Lower leg skin (tissue), 4 donors: ENCODE measurements around the gene AATK. TPM values are rescaled to one million over a fixed set of nuclear protein-coding genes. Genes with fewer than 3 reads are reported as not detected.

Experiments
- DNase-seq, 2 donors: peaks; one replicate each; pipeline ENCODE4 v3.0.0-alpha.2; 2019; ENCODE audit warnings: low spot score in 2 of 2
- H3K4me3 ChIP-seq: fragments of 200-600 bp; sonication (generic); 2 replicates; pipeline ENCODE4 v1.5.1; 2017; ENCODE audit warnings: mild to moderate bottlenecking, low read depth; ENCODE audit not compliant: poor library complexity, severe bottlenecking
- POLR2A ChIP-seq, 2 donors: fragments of 450-650 bp; IDR thresholded peaks; one replicate each; pipeline ENCODE4 v1.6.1; 2016 to 2017; ENCODE audit warnings: antibody characterized with exemption in 2 of 2, mild to moderate bottlenecking in 1 of 2, moderate library complexity in 1 of 2
- WGBS, 2 donors: methylation state at CpG; one replicate each; pipeline ENCODE4 v1.1.5; 2018; 5-methylcytosine and 5-hydroxymethylcytosine counted together
- intact Hi-C: fragments of 100-400 bp; cut with DNase I; formaldehyde crosslinking; loops from one replicate; pipeline ENCODE4 v1.15.0; 2023; ENCODE audit warnings: low total_unique reads
- total RNA-seq, 4 donors: library from RNA; depleted of rRNA; stranded (reverse); fragments of >200 nt; gene quantifications; one replicate each; pipeline ENCODE4 v1.1.0, GENCODE V29; 2016
- TF ChIP-seq, protein P1 (sequence below), 3 donors: fragments of 450-650 bp; IDR thresholded peaks; one replicate each; pipeline ENCODE4 v1.5.1; 2016; ENCODE audit warnings: antibody characterized with exemption in 3 of 3, mild to moderate bottlenecking in 3 of 3, moderate library complexity in 2 of 3

Gene AATK
- total RNA-seq, 4 donors from 2014 or later: 0.81 to 3.5 (median 2.2) TPM

DNA sequence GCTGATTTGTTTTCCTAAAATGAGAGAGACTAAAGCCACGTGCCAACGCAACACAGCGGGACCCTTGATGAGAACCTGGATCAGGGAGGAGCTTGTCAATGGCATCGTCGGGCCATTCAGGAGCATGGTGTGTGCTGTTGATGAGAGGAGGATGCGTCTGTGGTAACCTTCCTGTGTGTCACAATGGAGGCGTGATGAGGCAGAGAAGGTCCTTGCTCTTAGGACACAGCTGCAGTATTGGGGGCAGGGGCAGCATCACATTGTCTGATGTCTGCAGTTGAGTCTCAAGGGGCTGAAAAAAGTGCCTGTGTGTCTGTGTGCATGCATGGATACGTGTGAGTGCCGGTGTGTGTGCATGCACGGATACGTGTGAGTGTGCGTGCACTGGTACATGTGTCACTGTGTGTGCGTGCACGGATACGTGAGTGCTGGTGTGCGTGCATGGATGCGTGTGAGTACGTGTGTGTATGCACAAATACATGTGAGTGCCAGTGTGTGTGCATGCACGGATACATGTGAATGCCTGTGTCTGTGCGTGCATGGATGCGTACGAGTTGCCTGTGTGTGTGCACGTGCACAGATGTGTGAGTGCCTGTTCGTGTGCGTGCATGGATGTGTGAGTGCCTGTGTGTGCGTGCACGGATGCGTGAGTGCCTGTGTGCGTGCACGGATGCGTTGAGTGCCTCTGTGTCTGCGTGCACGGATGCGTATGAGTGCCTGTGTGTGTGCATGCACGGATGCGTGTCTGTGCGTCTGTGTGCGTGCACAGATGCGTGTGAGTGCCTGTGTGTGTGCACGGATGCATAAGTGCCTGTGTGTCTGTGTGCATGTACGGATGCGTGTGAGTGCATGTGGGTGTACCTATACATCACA is 91.8 kb downstream of the AATK start:
- 87 to 89% methylated on average over 42 of the region's 42 CpGs for WGBS, 2 donors
- H3K4me3 ChIP-seq: no peak overlapping the region
- TF ChIP-seq, protein P1, sequence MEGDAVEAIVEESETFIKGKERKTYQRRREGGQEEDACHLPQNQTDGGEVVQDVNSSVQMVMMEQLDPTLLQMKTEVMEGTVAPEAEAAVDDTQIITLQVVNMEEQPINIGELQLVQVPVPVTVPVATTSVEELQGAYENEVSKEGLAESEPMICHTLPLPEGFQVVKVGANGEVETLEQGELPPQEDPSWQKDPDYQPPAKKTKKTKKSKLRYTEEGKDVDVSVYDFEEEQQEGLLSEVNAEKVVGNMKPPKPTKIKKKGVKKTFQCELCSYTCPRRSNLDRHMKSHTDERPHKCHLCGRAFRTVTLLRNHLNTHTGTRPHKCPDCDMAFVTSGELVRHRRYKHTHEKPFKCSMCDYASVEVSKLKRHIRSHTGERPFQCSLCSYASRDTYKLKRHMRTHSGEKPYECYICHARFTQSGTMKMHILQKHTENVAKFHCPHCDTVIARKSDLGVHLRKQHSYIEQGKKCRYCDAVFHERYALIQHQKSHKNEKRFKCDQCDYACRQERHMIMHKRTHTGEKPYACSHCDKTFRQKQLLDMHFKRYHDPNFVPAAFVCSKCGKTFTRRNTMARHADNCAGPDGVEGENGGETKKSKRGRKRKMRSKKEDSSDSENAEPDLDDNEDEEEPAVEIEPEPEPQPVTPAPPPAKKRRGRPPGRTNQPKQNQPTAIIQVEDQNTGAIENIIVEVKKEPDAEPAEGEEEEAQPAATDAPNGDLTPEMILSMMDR (IDR thresholded peaks at IDR 0.05): no peak
- TF ChIP-seq POLR2A (IDR thresholded peaks at IDR 0.05): no peak
- intact Hi-C loops: no loop called here
- no peak for DNase-seq

DNA sequence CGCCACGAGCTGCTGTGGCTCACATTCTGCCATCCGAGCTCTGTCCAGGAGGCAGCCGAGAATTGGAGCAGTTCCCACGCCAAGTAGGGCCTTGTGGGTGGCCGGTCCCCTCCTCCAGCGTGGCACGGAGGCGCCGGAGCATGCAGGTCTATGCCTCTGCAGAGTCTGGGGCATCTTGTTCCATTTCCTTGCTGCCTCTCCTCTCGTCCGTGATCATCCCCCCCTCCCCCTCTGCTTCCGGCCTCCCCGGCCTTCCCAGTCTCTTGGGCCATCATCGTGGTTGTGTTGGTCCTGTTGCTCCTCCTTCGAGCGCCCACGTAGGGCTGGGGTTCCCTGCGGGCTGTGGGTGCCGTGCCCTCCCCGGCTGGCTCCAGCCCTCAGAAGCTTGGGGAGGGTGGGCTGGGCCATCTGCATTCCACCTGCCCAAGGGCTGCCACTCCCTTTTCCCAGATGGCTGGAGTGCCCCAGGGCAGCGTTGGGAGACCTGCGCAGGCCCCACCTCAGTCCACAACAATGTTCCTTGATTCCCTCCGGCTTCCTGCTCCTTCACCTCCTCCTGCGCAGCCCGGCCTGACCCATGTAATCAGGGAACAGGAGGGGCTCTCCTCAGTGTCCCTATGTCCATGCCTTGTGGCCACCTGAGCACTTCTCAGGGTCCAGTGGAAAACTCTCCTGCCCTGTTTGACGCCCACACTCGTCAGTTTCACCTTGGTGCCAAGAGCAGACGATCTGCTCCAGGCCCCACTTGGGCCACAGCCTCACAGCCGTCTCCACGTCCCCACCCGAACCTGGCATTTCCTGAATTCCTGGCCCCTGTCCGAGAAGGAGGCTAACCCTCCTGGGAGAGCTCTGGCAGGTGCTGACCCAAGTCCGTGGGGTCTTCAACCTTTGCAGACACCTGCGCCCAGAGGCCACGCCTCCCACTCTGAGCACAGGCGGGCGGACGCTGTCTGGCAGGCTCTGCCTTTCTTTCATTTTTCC is 94.0 kb downstream of the AATK start:
- TF ChIP-seq POLR2A (IDR thresholded peaks at IDR 0.05): no peak
- TF ChIP-seq, protein P1 (IDR thresholded peaks at IDR 0.05): no peak
- no peak for DNase-seq
- no peak overlapping the region for H3K4me3 ChIP-seq
- intact Hi-C loops: no loop called here
- 70 to 71% methylated on average over 39 of the region's 39 CpGs for WGBS, 2 donors

DNA sequence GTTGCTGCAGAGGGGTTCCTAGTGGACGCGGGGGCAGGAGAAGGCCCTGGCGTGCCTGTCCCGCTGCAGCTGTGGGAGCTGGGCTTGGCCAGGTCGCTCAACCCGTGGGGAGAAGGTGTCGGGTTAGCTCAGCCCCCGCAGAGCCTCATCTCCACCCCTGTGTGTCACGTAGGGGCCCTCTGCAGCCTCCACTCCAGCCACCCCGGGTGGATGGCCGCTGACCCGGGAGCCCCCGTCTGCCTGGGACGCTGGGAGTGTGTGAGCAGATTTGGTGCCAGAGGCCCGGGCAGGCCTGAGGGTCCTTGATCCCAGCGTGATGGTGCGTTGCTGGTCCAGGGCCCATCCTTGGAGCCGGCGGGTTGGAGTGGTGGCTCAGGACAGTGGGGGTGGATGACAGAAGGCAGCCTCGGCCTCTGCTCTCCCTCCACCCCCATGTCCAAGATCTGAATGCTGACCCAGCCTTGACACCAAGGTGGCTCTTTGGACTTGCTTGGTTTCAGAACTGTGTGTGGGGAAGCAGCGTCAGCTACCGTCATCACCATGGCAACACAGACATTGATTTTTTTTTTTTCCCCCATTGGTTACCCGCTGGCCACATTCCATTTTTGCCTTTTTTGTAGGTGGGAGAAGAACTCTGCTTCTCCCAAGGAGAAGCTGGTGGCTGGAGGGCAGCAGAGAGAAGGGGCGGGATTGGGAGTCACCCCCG is 95.3 kb downstream of the AATK start:
- intact Hi-C loops: no loop called here
- 86 to 88% methylated on average over 25 of the region's 25 CpGs for WGBS, 2 donors
- no peak for DNase-seq
- no peak for TF ChIP-seq POLR2A (IDR thresholded peaks at IDR 0.05)
- TF ChIP-seq, protein P1 (IDR thresholded peaks at IDR 0.05): no peak
- no peak overlapping the region for H3K4me3 ChIP-seq

DNA sequence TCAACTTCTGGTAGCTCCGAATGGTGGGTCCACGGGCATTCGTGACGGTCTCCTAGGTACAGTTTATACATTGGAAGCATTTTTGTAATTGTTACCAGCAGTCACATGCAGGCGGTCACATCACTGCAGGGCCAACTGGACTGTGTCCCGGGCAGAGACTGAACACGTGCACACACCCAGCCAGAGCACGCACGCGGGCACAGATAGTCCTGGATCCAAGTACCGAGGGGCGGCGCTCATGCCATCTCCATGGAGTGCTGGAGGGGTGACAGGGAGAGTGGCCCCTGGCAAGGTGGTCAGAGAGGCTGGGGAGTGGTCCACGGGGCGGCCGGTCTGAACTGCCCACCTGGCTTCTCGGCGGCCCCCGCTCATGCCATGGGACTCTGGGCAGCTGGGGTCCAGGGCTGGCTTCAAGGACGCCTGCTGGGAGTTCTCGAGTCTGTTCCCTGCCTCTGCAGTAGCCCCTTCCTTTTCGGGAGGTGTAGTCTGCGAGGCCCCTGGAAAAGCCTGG is 96.8 kb downstream of the AATK start:
- 67 to 70% methylated on average over 19 to 23 of the region's 23 CpGs for WGBS, 2 donors

More for the DNA sequence above, 96.8 kb downstream of the AATK start:
- H3K4me3 ChIP-seq: no peak overlapping the region
- DNase-seq: no peak
- no peak for TF ChIP-seq POLR2A (IDR thresholded peaks at IDR 0.05)
- TF ChIP-seq, protein P1 (IDR thresholded peaks at IDR 0.05): no peak
- intact Hi-C loops: no loop called here
